ENCODE measurements around the gene BAG1. TPM values are rescaled to one million over a fixed set of nuclear protein-coding genes. Genes with fewer than 3 reads are reported as not detected.

The BAG1 gene
- total and polyA plus RNA-seq, 2 of the 13 experiments (the other 11 are each of a cell fraction or from before 2014, with no cell fraction given), result 23.1 to 59.5 TPM

DNA sequence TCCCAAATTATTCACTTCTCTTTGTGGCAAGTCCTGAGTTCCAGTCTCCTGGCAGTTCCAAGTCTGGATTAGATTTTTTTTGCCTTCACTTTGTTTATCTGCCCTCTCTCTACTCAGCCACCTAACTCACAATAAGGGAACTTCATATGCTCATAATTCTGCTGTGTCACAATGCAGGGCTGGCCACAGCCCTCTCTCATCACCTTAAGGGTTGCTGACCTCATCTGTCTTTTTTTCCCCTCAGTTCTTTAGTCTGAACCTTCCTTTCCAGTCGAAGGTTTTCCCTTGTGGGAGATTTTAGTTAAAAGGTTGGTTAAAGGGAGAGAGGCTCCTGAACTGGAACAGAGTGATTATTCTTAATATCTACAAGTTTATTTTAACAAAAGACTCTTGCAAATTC is 4.1 kb downstream of the BAG1 start:
- Histone ChIP-seq H3K4me3 (replicated peaks in 1 of 3; ENCODE audit: insufficient read depth in 1 of 3, low read depth in 2 of 3, low read length in 3 of 3) (no peak overlapping the region), H3K27me3 (ENCODE audit: control insufficient read depth in 1 of 2, insufficient read depth in 2 of 2, low read length in 2 of 2) (no peaks in the 10 kb centered on the region; a peak in 1 of 5 replicates), H3K79me2 (ENCODE audit: insufficient read depth, low read length) (peaks cover 31% of the 10 kb centered on the region), H4K20me1 (ENCODE audit: insufficient read depth, low read length) (no peaks in the 10 kb centered on the region; the same call in 1 of the 2 replicates), H3K9me3 (ENCODE audit: low read length) (no peaks in the 10 kb centered on the region), H3K4me2 (ENCODE audit: low read depth, low read length) (no peak overlapping the region), H3K27ac (ENCODE audit: extremely low read length, insufficient read depth, low read length) (no peak overlapping the region), H2AFZ (ENCODE audit: low read length) (no peak overlapping the region), H3K9ac (ENCODE audit: insufficient read depth, low read depth, low read length) (no peak overlapping the region), H3K4me1 (ENCODE audit: insufficient read depth, low read length) (peaks cover 11% of the 10 kb centered on the region), H3K36me3 (replicated peaks in 1 of 2; ENCODE audit: control insufficient read depth in 1 of 2, insufficient read depth in 2 of 2, low read length in 2 of 2) (peaks cover 28 to 65% of the 10 kb centered on the region in 2 experiments)
- ChIA-PET POLR2A (no interaction called here), CTCF (ENCODE audit: low intra/inter-chr PET ratio, low total read pairs) (no interaction called here)
- in situ Hi-C loops (cut with HindIII; ENCODE audit: extremely low pct_ligation_motif_present, low pct_unique_long_range_greater_than_20kb) (no loop called here), intact Hi-C loops (cut with micrococcal nuclease; ENCODE audit: unreplicated experiment) (loop anchor here (5.0 kb wide), 1 partner anchor 33 kb away; no protein-coding TSS in a partner anchor)
- ATAC-seq (no peak), DNase-seq (ENCODE audit: low spot score) (no peak), FAIRE-seq (no peak)
- TF ChIP-seq, protein P1, sequence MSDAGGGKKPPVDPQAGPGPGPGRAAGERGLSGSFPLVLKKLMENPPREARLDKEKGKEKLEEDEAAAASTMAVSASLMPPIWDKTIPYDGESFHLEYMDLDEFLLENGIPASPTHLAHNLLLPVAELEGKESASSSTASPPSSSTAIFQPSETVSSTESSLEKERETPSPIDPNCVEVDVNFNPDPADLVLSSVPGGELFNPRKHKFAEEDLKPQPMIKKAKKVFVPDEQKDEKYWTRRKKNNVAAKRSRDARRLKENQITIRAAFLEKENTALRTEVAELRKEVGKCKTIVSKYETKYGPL (CRISPR knock-in tag; IDR thresholded peaks at IDR 0.05), result no peak
- TF ChIP-seq CREB1 (IDR thresholded peaks at IDR 0.05) (no peak), CREB1 (CRISPR knock-in tag; IDR thresholded peaks at IDR 0.05) (no peak), ATF1 (CRISPR knock-in tag; IDR thresholded peaks at IDR 0.05) (no peak), FOXJ3 (CRISPR knock-in tag; IDR thresholded peaks at IDR 0.05; ENCODE audit: borderline replicate concordance) (no peak), ZEB1 (IDR thresholded peaks at IDR 0.05; ENCODE audit: insufficient replicate concordance, low read depth) (no peak), PAF1 (CRISPR knock-in tag; IDR thresholded peaks at IDR 0.05) (no peak), ZNF891 (CRISPR knock-in tag; IDR thresholded peaks at IDR 0.05) (no peak), ATAD3A (CRISPR knock-in tag; IDR thresholded peaks at IDR 0.05) (no peak), ZNF792 (CRISPR knock-in tag; IDR thresholded peaks at IDR 0.05) (no peak), KMT2B (CRISPR knock-in tag; IDR thresholded peaks at IDR 0.05) (no peak), ZNF577 (CRISPR knock-in tag; IDR thresholded peaks at IDR 0.05; ENCODE audit: borderline replicate concordance, low read depth) (no peak)
- TF ChIP-seq, protein P2, sequence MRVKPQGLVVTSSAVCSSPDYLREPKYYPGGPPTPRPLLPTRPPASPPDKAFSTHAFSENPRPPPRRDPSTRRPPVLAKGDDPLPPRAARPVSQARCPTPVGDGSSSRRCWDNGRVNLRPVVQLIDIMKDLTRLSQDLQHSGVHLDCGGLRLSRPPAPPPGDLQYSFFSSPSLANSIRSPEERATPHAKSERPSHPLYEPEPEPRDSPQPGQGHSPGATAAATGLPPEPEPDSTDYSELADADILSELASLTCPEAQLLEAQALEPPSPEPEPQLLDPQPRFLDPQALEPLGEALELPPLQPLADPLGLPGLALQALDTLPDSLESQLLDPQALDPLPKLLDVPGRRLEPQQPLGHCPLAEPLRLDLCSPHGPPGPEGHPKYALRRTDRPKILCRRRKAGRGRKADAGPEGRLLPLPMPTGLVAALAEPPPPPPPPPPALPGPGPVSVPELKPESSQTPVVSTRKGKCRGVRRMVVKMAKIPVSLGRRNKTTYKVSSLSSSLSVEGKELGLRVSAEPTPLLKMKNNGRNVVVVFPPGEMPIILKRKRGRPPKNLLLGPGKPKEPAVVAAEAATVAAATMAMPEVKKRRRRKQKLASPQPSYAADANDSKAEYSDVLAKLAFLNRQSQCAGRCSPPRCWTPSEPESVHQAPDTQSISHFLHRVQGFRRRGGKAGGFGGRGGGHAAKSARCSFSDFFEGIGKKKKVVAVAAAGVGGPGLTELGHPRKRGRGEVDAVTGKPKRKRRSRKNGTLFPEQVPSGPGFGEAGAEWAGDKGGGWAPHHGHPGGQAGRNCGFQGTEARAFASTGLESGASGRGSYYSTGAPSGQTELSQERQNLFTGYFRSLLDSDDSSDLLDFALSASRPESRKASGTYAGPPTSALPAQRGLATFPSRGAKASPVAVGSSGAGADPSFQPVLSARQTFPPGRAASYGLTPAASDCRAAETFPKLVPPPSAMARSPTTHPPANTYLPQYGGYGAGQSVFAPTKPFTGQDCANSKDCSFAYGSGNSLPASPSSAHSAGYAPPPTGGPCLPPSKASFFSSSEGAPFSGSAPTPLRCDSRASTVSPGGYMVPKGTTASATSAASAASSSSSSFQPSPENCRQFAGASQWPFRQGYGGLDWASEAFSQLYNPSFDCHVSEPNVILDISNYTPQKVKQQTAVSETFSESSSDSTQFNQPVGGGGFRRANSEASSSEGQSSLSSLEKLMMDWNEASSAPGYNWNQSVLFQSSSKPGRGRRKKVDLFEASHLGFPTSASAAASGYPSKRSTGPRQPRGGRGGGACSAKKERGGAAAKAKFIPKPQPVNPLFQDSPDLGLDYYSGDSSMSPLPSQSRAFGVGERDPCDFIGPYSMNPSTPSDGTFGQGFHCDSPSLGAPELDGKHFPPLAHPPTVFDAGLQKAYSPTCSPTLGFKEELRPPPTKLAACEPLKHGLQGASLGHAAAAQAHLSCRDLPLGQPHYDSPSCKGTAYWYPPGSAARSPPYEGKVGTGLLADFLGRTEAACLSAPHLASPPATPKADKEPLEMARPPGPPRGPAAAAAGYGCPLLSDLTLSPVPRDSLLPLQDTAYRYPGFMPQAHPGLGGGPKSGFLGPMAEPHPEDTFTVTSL (CRISPR knock-in tag; IDR thresholded peaks at IDR 0.05; ENCODE audit: borderline replicate concordance), result no peak
- TF ChIP-seq, protein P3, sequence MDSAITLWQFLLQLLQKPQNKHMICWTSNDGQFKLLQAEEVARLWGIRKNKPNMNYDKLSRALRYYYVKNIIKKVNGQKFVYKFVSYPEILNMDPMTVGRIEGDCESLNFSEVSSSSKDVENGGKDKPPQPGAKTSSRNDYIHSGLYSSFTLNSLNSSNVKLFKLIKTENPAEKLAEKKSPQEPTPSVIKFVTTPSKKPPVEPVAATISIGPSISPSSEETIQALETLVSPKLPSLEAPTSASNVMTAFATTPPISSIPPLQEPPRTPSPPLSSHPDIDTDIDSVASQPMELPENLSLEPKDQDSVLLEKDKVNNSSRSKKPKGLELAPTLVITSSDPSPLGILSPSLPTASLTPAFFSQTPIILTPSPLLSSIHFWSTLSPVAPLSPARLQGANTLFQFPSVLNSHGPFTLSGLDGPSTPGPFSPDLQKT (CRISPR knock-in tag; IDR thresholded peaks at IDR 0.05; ENCODE audit: borderline replicate concordance), result no peak
- TF ChIP-seq, protein P4, sequence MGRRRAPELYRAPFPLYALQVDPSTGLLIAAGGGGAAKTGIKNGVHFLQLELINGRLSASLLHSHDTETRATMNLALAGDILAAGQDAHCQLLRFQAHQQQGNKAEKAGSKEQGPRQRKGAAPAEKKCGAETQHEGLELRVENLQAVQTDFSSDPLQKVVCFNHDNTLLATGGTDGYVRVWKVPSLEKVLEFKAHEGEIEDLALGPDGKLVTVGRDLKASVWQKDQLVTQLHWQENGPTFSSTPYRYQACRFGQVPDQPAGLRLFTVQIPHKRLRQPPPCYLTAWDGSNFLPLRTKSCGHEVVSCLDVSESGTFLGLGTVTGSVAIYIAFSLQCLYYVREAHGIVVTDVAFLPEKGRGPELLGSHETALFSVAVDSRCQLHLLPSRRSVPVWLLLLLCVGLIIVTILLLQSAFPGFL (CRISPR knock-in tag; IDR thresholded peaks at IDR 0.05), result no peak
- TF ChIP-seq, protein P5, sequence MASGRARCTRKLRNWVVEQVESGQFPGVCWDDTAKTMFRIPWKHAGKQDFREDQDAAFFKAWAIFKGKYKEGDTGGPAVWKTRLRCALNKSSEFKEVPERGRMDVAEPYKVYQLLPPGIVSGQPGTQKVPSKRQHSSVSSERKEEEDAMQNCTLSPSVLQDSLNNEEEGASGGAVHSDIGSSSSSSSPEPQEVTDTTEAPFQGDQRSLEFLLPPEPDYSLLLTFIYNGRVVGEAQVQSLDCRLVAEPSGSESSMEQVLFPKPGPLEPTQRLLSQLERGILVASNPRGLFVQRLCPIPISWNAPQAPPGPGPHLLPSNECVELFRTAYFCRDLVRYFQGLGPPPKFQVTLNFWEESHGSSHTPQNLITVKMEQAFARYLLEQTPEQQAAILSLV (CRISPR knock-in tag; IDR thresholded peaks at IDR 0.05; ENCODE audit: borderline replicate concordance), result no peak
- WGBS (ENCODE audit: low lambda C conversion rate), result 90% methylated on average over 1 of the region's 1 CpG
- no TSS peak for BruUV-seq (replicated peaks)

All from HepG2 (cell line).